ENCODE results near the gene SOST.

The SOST gene

GRCh38 chr17:43774304-43775250 is 16.0 kb upstream of the SOST start:
- no peak for DNase-seq (ENCODE audit: low read depth)

GRCh38 chr17:43772877-43773648 is 14.5 kb upstream of the SOST start:
- no peak for DNase-seq (ENCODE audit: low read depth)

DNA sequence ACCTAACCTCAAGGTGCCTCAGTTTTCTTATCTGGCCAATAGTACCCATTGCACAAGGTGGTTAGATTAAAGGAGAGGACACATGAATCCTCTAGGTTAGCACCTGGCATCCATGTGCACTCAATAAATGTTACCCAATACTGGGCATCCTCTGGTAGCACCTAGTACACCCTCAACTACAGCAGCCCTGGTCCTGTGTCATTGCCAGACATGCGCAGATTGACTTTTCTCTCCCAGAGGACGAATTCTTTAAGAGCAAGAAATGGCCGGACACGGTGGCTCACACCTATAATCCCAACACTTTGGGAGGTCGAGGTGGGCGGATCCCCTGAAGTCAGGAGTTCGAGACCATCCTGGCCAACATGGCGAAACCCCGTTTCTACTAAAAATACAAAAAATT is 12.9 kb upstream of the SOST start:
- no peak for DNase-seq (ENCODE audit: low read depth)

GRCh38 chr17:43770957-43771356 is 12.4 kb upstream of the SOST start:
- no peak for DNase-seq (ENCODE audit: low read depth)

GRCh38 chr17:43769859-43770258 is 11.3 kb upstream of the SOST start:
- DNase-seq (ENCODE audit: low read depth): no peak

DNA sequence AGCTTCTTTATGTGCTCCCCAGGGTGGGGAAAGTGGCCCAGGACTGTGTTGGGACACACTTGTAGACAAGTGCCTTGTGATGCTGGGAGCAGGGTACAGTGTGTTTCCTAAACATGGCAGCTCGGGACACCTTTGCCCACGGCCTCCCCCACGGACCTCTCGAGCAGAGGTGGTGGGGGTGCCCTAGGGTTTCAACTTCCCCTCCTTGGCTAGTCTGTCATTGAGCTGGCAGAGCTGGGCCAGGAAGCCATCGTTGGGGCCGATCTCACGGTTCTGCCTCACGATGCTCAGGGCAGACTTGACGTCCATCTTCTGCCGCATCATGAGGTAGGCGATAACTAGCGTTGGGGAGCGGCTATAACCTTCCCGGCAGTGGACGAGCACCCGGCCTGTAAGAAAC is 10.8 kb upstream of the SOST start:
- DNase-seq (ENCODE audit: low read depth): no peak

DNA sequence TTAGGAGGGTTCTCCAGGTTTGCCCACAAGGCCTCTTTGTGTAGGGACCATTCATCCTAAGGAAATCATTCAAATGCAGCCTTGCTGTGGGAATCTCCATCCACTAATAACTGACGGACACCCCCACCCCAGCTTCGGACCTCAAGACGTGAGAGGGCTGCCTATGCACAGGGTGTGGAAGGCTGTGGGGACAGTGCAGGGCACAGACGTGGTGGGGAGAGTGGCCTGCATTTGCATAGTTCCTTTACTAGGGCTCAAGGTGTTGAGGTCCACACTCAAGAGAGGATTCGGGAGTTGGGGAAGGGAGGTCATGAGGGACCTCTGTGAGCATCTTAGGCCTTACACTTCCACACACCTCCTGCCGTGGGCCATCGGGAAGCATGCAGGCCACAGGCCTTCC is 10.4 kb upstream of the SOST start:
- no peak for DNase-seq (ENCODE audit: low read depth)

- no peak for DNase-seq (ENCODE audit: low read depth)
Observed at GRCh38 chr17:43768382-43768781, 9.8 kb upstream of the SOST start.

- no peak for DNase-seq (ENCODE audit: low read depth)
Observed at GRCh38 chr17:43767713-43768059, 9.1 kb upstream of the SOST start.

GRCh38 chr17:43767053-43767712 is 8.6 kb upstream of the SOST start:
- no peak for DNase-seq (ENCODE audit: low read depth)

GRCh38 chr17:43766413-43767052 is 7.9 kb upstream of the SOST start:
- peak; percentile 18 for DNase-seq (ENCODE audit: low read depth)

GRCh38 chr17:43760254-43760852 is 1.8 kb upstream of the SOST start:
- DNase-seq (ENCODE audit: low read depth): peak; percentile 84

DNA sequence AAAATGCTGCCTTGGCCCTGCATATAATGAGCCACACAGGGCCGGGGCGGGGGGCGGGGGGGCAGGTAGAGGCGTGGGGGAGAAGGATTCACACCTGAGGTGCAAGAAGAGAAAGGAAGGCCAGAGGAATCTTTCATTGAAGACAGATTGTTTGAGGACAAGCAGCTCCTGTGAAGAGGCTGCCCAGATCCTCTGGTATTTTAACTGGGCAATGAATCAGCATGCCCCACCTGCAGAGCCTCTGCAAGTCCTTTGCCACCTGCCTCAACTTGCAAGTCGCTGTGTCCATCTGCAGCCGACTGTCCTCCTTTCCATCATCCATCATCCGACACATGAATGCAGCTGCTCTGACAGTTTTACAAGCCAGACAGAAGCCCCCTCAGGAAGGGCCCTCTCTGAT is 1.2 kb upstream of the SOST start:
- no peak for DNase-seq (ENCODE audit: low read depth)

DNA sequence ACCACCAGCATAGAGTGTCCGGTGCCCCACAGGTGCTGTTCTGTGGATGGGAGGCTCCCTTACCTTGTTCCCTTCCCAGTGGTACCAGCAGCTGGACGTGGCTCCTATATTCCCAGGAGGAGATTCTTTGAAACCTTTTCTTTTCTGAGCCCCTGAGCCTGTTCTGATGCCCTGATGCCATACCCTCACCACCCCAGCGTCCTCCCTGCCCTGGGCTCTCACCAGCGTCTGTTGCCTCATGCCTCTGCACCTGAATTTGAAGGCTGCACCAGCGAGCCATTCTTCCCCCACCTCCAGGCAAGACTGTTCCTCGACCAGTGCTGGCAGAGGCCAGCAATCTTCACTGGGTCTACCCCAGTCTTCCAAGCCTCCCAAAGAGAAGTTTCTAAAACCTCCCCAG is 505 bp downstream of the SOST start:
- DNase-seq (ENCODE audit: low read depth): no peak

DNA sequence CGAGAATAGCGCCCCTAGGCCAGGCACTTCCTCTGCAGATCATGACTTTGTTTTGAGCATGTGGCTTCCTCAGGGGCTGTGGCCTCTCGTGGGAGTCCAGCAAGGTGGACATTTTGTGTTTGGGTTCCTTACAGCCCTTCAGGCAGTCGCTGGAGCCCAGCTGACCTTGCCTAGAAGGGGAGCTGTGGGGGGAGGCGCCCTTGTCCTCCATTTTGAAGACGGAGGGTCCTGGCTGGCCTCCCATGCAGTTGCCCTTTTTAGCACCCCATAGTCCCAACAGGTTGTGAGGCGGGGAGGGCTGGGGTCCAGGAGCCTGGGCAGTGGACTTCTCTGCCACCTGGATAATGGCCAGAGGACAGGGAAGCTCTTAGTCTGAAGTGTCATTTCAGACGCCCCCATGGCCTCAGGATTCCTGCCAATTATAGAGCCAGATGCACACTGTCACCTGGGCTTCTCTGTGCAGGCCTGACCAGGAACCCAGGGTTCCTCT is 1.4 kb downstream of the SOST start:
- DNase-seq (ENCODE audit: low read depth): no peak

DNA sequence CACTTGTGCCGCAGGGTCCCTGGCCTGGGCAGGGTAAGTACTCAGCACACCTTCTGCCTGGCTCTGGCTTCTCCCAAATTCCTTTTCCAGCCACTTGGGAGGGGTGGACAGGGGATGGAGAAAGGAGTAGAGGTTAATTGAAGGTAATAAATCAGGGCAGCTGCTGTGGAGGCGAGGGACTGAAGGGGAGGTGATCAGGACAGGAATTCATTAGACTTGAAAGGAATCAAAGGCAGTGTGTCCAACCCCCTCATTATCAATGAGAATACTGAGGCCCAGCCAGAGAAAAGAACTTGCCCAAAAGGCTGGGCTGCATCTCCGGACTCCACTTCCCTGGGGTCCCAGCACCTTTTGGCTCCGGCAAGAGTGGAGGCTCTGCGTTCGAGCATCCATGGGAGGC is 2.4 kb downstream of the SOST start:
- no peak for DNase-seq (ENCODE audit: low read depth)

- no peak for DNase-seq (ENCODE audit: low read depth)
Observed at GRCh38 chr17:43755389-43755875, 3.2 kb downstream of the SOST start.

GRCh38 chr17:43754947-43755346 is 3.6 kb downstream of the SOST start:
- no peak for DNase-seq (ENCODE audit: low read depth)

GRCh38 chr17:43753493-43754129 is 5.0 kb downstream of the SOST start:
- DNase-seq (ENCODE audit: low read depth): no peak

- DNase-seq (ENCODE audit: low read depth): no peak
Observed at GRCh38 chr17:43750153-43750552, 8.4 kb downstream of the SOST start.

DNA sequence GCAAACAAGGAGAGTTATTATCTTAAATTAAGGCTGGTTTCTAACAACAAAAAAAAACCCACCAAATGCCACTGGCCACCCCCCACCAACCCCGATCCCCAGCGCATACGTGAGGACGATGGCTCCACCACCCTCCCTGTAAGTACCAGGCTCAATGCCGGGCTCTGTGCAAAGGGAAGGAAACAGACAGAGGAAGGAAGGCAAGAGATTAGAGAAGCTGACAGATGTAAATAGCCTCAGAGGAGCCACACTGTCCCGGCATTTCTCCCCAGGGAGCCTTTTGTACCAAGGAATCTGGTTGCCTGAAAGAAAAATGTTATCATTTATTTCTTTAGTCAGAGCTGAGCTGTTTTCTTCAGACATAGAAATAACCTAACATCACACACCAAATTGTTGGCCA is 13.1 kb downstream of the SOST start:
- DNase-seq (ENCODE audit: low read depth): no peak

Data from stimulated activated CD8-positive, alpha-beta memory T cell treated with anti-CD3 and anti-CD28 coated beads, Interleukin-4, amount 100 ng/mL, for 24 hours (primary cell).